HL-60/S4 treated with retinoic acid at 250 ng/mL for 4 days and 3 days (cell line): ENCODE measurements around the gene PGK2.
"Not testable (repeated sequence)": the region's sequence is repeated elsewhere in the genome, so short reads cannot be mapped to it uniquely, and the experiment has no call there.

Experiments
- in situ Hi-C: fragments of 300-500 bp; cut with MboI; formaldehyde crosslinking; loops from 2 replicates; pipeline ENCODE4 v1.7.0; 2022; ENCODE audit warnings: low sequenced_read_pairs

Gene PGK2

DNA sequence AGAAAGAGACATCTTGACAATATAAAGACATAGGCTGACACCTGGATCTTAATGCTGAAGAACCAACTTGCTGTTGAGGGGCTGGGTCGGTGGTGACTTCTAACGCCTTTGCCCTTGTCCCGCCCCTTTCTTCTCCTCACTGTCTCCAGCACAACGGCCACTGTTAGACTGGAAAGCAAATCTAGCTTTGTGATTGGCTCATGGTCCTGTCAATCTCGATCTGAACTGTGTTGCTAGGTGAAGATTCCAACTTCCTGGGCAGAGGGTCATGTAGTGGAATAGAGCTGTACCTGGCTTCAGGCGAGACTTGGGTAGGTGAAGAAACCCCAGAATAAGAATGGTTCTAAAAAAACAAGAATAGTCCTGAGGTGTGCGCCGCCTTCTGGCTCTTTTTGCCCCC, at the start of gene PGK2:
Gene PGK2, minus strand, starts transcription at position 110 of the 400 bp plus-strand sequence. Its CDS starts 98 bp downstream, at position 12.
- in situ Hi-C loops = no loop called here

DNA sequence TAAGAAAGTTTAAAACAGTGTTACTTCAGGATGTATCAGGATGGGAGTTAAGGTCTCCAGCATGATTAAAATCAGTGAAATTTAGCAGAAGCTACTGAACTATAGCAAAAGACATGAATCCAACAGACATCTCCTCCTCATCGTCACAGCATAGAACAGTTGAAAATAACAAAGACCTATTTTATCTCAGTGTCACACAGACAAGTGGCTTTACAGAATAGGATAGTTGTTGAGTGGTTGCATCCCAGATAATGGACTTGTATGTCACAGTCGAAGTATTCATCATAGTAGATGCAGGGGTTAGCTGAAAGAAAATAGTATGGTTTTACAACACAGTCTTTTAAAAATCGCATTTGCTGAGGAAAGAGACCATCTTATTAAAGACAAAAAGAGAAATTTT, 48.1 kb upstream of the PGK2 start:
- in situ Hi-C loops = no loop called here

DNA sequence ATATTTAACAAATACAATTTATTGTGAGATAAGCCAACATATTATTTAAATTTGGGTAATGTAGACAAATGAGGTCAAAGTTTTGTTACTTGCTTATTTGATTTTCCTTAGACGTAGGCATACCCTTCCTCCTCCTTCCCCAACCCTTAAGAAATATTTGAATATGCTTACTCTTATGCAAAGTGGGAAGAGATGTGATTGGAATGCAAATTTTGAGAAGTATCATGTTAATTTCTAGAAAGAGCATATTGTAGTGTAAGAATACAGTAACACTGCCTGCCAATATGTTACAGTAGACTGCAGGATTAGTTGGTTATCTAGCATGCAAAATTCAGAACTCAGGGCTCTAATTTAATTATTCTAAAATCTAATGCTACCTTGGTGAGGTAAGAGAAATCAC, 46.3 kb upstream of the PGK2 start:
- in situ Hi-C loops = no loop called here

DNA sequence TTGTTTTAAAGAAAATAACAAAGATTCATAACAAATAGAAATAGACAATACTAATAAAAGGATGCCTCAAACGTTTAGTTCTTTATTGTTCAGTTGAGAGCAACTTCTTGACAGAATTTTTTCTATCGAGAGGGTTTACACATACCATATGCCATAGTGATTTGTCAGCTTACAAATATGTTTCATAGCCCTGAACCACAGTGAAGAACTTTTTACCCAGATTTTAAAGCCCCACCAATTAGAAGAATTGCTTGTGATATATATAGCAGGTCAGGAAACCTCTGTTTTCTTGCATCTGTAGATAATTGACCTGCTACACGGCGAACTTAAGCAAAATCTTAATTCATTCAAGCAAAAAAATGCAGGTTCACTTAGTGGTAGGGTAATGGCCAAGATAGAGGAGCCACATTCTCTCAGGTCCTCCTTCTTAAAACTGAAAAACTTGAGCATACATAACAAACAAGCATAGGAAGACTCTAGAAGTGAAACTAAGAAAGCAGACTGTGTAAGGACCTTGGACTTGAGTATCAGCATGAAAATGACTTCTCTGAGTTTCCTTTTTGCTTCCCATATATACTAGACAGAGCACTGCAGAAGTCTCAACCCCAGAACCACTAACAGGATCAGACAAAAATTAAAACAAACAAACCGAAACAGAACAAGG, 39.8 kb upstream of the PGK2 start:
- in situ Hi-C loops = no loop called here

DNA sequence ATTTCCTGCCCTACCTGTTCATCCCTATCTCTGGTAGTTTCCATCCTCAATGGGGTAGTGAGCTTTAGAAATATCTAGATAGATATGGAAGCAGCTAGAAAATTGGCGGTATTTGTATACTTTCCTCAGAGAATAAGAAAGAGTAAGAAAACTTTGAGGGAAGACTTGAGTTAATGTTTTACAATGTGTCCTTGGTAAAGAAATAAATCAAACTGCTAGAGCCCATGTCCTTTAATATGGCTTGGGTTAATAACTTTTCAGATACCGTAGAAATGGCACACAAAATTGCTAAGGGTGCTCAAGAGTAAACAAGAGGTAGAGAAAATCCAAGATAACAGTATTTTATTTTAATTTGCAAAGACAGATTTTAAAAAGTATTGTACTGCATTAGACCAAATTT, 28.1 kb upstream of the PGK2 start:
- in situ Hi-C loops = no loop called here

DNA sequence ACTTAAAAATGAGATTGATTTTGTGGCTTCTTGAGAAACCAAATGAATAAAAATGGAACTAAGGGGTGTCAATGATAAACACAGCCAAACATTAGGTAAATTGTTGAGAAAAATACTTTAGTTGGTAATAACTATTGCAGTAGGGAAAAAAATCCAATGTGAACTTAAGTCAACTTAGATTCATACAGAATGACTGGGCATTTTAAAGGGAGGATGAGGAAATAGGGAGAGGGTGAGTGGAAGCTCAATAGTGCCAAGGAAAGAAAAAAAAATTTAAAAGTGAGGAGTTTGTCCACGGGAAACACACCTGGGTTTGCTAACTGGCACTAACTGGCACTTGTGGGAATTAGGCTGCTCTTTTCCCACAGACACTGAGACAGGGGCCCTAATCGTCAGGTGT, 26.2 kb upstream of the PGK2 start:
- in situ Hi-C loops = no loop called here

- in situ Hi-C loops = no loop called here
Observed at GRCh38 chr6:49806145-49806544, 19.1 kb upstream of the PGK2 start.

DNA sequence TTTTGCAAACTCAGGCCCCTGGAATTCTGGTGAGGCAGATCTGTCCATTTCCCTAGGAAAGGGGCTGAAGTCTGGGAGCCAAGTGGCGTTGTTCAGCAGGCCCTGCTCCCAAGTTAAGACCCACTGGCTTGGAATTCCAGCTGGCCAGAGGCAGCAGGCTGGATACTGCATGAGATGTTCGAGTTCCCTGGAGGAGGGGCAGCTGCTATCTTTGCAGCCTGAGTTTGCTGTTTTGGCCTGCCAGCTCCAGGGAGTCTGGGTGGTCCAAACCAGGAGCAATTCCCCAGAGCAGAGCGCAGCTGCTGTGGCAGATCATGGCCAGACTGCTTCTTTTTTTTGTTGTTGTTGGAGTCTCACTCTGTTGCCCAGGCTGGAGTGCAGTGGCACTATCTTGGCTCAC, 18.2 kb upstream of the PGK2 start:
- in situ Hi-C loops = no loop called here

DNA sequence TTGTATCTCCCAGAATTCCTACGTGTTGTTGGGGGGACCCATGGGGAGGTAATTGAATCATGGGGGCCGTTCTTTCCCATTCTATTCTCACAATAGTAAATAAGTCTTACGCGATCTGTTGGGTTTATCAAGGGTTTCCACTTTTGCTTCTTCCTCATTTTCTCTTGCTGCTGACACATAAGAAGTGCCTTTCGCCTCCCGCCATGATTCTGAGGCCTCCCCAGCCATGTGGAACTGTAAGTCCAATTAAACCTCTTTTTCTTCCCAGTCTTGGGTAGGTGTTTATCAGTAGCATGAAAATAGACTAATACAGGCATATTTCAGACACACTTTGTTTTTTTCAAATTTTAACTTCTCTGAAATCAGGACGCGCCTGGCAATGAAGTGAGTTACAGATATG, 14.4 kb upstream of the PGK2 start:
- in situ Hi-C loops = no loop called here

DNA sequence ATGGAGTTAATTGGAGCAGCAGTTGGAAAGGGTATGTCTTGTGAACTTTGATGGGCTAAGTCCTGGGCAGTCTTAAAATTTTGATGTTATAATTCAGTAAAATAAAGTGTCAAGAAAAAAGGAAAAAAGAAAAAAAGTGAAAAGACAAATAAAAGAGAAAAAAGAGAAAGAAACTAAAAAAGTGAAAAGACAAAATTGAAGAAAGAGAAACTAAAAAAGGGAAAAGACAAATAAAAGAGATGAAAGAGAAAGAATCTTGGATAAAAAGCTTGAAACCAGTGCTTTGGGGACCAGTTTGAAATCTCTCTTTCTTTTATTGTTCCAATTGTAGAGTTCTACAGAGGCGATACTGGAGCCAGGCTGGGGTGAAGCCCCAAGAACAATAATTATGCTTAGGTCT, 12.0 kb upstream of the PGK2 start:
- in situ Hi-C loops = no loop called here

DNA sequence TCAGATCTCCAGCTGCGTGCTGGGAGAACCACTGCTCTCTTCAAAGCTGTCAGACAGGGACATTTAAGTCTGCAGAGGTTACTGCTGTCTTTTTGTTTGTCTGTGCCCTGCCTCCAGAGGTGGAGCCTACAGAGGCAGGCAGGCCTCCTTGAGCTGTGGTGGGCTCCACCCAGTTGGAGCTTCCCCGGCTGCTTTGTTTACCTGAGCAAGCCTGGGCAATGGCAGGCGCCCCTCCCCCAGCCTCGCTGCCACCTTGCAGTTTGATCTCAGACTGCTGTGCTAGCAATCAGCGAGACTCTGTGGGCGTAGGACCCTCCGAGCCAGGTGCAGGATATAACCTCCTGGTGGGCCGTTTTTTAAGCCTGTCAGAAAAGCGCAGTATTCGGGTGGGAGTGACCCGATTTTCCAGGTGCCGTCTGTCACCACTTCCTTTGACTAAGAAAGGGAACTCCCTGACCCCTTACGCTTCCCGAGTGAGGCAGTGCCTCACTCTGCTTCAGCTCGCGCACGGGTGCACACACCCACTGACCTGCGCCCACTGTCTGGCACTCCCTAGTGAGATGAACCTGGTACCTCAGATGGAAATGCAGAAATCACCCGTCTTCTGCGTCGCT, 9.9 kb upstream of the PGK2 start:
- in situ Hi-C loops = not testable (repeated sequence)

DNA sequence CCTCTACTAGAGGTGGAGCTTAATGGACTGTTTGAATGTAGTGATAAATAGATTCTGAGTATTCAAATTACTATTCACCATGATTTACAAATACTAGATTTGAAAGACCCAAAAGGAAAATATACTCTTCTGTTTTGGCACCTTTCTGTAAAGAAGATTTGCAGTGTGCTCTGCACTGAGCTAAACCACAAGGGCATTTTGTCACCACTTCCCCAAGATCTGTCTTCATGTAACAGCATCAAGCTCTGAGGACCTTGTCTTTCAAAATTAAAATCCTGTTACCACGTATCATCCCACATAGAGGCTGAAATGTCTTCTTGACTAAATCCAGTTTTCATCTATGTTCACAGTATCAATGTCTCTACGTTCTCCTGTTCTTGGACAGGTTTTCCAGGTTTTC, 3.3 kb upstream of the PGK2 start:
- in situ Hi-C loops = no loop called here

- in situ Hi-C loops = no loop called here
Observed at GRCh38 chr6:49784272-49784671, 2.8 kb downstream of the PGK2 start.

DNA sequence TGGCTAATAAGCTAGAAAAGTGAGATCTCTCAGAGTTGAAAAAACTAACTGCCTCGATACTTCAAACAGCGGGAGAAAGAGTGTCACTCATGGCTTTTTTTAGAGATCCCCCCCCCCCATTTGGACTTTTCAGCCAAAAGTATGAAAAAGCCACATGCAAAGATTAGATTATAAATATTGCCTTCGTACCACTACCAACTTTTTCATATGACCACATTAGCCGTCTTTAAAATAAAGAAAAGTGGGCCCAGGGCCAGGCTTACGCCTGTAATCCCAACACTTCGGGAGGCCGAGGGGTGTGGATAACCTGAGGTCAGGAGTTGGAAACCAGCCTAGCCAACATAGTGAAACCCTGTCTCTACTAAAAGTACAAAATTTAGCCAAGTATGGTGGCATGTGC, 4.4 kb downstream of the PGK2 start:
- in situ Hi-C loops = no loop called here

DNA sequence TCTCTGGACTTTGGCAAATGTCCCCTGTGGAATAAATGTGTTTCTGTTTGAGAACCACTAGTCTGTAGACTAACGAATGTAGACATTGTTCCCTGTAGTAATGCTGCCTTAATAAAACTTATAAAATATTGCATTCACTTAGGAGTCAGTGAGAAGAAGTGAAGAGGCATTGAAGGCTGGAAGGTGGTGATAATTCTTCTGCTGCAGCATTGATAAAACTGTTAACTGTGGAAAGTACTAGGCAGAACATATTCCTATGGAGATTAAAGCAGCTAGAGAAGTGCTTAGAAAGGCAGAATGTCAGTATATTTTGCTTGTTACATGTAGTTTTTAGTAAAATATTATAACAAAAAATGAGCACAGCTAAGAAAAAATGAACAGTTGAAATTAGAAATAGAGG, 4.8 kb downstream of the PGK2 start:
- in situ Hi-C loops = no loop called here

DNA sequence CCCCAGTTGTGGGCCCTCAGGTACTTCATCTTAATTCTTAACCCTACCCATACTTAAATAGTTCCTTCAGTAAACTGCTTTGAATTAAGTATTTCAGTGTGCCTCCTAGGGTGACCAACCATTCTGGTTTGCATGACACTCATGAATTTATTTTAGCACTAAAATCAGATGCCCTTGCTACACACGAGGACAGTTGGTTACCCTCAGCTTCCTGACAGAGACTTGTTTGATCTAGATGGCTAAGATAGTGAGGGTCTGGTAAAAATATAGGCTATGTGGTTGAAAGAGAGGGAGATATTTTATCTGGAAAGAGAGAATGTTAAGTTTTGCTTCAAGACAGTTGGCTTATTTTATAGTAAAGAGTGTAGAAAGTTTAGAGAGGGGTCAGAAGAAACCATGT, 10.6 kb downstream of the PGK2 start:
- in situ Hi-C loops = no loop called here

DNA sequence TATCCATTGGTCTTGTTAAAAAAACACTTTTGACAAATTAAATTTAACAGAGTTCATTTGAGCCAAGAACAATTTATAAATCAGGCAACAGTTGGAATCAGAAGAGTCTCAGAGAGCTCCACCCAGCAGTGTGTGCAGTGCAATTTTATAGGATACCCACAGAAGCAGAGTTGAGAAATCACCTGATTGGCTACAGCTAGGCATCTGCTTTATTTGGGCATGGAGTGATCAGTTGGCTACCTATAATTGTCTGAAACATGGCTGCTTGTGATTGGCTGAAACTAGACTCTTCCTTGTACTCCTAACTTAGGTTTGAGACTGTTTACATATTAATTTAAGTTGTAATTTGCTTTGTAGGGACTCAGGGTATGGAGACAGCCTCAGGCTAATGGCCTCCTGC, 12.0 kb downstream of the PGK2 start:
- in situ Hi-C loops = no loop called here

DNA sequence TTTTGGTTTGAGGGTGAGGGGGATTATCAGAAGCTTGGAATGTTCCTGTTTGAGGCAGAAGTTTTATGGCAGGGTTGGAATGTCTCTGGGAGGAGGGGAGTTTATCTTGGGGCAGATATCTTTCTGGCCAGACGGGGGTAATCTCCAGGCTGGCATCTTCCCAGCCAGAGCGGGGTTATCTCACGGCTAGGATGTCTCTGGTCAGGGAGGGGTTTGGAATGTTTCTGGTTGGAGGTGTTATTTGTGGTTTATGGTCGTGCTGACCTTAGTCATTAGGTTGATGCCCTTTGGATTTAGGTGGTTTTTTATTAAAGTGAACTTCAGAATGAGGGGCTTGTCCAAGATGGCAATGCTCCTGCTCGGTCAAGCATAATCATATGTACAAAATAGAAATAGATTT, 14.8 kb downstream of the PGK2 start:
- in situ Hi-C loops = no loop called here

DNA sequence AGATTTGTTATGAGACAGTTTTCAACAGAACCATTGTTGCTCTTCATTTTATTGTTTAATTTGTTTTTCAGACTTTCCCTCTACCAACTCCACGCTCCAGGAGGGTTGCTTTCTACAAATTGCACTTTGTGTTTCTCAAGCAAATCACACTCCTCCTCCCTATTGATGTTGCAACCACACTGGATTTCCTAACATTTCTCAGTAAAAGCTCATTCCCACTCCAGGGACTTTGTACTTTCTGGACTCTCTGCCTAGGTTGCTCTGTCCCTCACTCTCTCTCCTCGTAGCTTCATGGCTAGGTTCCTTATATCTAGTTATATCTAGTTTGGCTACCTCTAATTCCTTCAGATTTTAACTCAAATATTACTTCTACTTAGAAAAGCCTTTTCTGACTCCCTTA, 20.3 kb downstream of the PGK2 start:
- in situ Hi-C loops = no loop called here

- in situ Hi-C loops = no loop called here
Observed at GRCh38 chr6:49764571-49765236, 22.4 kb downstream of the PGK2 start.

- in situ Hi-C loops = no loop called here
Observed at GRCh38 chr6:49744259-49744658, 42.8 kb downstream of the PGK2 start, which contains the start of gene CRISP3. Gene CRISP3 (minus strand): TSS chr6:49744388. CDS start chr6:49744367, 21 bp downstream.

GRCh38 chr6:49743429-49743828, 43.7 kb downstream of the PGK2 start:
- in situ Hi-C loops = no loop called here
